ENCODE data around the gene ATF2. TPM values are rescaled to one million over a fixed set of nuclear protein-coding genes. Genes with fewer than 3 reads are reported as not detected.
"Not testable (repeated sequence)": the region's sequence is repeated elsewhere in the genome, so short reads cannot be mapped to it uniquely, and the experiment has no call there.

ATF2 gene
- total RNA-seq, 1 donor from 2014 or later, result 51.5 TPM

DNA sequence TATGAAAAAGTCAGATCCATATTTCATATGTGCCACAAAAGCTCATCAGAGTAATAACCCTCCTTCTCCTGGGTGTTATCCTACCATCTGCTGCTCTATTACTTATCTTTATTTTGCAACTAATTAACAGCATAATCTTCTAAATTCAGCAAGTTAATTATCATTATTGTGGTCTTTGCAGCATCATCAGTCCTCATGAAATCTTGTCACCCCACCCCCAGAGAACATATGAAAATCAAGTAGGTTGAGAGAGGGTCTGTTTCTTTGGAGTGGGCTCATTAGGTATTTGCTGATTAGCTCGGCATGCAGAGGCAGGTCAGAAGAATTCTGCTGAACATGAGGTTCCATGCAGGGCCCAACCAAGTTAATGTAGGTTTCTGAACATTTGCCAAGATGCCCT lies 64.8 kb downstream of the ATF2 start:
- no peak for DNase-seq (ENCODE audit: low spot score)

DNA sequence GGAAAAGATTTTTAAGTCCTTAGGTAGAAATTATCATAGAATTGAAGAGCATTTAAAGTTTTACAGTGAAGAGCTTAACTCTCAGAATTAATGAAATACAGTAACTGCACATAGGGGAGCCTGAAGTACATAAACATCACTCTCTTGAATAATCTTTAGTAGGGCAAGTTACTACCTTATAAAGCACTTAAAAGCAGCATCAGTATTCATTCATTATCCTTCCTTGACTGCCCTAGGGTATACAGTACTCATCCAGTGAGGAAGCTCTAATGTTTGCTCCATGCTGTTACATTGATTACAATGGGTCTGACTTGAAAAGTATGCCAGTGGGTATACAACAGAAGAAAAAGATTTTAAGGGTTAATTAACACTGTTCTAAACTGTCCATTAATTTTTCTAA lies 66.5 kb downstream of the ATF2 start:
- no peak for DNase-seq (ENCODE audit: low spot score)

GRCh38 chr2:175097297-175097696 lies 70.7 kb downstream of the ATF2 start:
- DNase-seq (ENCODE audit: low spot score), result no peak

GRCh38 chr2:175084117-175084516 lies 83.9 kb downstream of the ATF2 start:
- not testable (repeated sequence) for DNase-seq (ENCODE audit: low spot score)

DNA sequence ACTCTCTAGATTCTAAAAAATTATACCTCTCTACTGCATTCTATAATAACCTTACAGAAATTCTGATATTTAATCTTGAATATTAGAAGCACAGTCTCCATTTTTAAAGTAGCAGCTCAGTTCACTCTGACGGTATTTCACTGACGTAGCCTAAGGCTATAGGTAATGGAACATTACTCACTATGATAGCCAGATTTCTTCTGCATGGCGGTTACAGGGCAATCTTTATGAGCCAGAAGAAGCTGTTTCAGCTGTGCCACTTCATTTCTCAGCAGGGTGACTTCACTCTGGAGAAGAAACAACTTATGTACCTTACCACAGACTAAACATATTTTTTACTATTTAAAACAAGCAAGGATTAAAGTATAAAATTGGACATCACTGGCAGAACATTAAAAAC lies 87.5 kb downstream of the ATF2 start:
- no peak for DNase-seq (ENCODE audit: low spot score)

DNA sequence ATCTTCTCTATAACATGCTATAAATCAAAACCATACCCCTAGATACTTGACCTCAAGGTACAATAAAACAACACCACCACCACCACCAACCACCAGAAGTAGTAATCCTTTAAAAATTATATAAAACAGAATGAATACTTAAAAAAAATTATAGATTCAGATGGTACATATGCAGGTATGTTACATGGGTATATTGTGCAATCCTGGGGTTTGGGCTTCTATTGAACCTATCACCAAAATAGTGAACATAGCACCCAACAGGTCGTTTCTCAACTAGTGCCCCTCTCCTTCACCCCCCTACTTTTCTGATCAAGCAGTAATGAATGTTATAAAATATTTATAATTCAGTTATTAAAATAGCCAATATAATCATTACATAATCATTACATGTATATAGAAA lies 91.7 kb downstream of the ATF2 start:
- no peak for DNase-seq (ENCODE audit: low spot score)

DNA sequence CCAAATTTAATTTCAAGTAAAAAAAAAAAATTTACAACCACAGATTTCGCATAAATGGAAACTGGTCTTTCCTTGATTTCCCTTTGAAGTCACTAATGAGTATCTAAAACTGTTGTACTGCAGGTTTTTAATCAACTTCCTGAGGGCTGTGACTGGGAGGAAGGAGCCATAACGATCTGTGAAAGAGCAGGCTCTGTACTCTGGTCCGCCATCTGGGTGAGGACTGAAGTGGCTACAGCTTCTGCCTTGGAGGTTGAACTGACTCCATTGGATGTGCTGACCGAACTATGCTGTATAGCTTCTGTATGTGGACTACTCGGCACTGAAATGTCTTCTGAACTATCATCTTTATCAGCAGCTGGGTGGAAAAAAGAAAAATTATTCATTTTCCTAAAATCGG lies 93.5 kb downstream of the ATF2 start:
- DNase-seq (ENCODE audit: low spot score), result no peak

GRCh38 chr2:175068534-175068933 lies 99.5 kb downstream of the ATF2 start:
- DNase-seq (ENCODE audit: low spot score), result no peak

DNA sequence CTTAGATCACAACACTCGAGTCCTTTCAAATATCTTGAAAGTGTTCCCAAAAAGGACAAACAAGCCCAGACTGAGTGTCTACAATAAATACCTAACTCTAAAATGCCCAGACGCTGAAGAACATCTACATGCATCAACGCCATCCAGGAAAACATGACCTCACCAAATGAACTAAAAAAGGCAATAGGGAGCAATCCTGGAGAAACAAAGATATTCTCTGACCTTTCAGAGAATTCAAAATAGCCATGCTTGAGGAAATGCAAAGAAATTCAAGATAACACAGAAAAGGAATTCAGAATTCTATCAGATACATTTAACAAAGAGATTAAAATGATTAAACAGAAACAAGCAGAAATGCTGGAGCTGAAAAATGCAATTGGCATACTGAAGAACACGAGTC lies 101.6 kb downstream of the ATF2 start:
- DNase-seq (ENCODE audit: low spot score), result no peak

GRCh38 chr2:175064797-175065196 lies 103.2 kb downstream of the ATF2 start:
- no peak for DNase-seq (ENCODE audit: low spot score)

- DNase-seq (ENCODE audit: low spot score), result no peak
Observed at GRCh38 chr2:175063741-175064140, 104.3 kb downstream of the ATF2 start.

DNA sequence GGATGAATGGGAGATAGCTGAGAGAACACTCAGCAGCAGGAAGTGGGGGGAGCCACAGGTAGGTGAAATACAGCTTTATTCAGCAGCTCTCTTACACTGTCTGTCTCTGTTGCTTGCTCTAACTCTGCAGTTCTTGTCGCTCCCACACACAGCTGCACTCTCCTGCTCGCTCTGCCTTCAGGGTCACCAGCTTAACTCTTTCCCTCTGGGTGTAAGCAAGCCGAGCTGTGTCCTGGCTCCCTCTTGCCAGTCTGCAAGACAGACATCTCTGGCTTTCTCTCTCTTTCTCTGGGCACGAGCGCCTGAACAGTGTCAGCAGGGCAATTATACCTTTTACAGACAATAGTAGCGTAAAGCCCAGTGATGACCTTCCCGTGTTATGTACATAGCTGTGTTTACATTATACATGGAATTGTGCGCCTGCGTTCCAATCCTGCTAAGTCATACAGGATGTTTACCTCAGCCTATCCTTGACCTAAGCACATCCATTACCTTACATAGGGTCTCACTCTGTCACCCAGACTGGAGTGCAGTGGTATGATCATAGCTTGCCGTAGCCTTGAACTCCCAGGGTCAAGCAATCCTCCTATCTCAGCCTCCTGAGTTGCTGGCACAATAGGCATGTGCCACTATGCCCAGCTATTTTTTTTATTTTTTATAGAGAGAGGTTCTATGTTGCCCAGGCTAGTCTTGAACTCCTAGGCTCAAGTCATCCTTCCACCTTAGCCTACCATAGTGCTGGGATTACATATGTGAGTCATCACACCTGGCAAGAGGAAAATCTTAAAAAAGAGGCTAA lies 105.0 kb downstream of the ATF2 start:
- no peak for DNase-seq (ENCODE audit: low spot score)

DNA sequence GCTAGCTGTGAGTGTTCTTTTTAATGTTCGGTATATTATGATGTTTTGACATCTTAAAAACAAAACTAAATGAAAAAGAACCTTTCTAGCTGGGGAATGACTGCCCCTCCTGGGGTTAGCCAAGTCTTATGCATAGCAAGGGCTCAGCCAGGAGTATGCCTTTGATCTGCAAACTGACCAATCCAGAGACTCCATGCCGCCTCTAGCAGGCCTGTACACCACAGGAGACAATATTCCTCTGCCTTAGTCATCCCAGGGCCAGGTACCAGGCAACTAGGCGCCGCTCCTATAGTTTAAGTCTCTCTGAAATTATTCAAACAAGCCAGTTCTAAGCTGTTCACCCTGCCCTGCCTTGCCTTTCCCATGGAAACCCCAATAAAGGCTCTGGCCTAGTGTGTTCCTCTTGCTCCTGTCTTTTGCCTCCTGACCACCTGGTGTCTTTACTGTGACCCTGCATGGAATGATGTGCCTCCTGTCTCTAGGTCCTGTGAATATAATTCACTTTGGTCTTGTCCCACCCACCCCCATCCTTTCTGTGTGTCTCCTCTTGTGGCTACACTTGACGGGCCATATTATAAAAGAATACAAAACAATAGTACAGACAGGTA lies 110.8 kb downstream of the ATF2 start:
- DNase-seq (ENCODE audit: low spot score), result no peak

DNA sequence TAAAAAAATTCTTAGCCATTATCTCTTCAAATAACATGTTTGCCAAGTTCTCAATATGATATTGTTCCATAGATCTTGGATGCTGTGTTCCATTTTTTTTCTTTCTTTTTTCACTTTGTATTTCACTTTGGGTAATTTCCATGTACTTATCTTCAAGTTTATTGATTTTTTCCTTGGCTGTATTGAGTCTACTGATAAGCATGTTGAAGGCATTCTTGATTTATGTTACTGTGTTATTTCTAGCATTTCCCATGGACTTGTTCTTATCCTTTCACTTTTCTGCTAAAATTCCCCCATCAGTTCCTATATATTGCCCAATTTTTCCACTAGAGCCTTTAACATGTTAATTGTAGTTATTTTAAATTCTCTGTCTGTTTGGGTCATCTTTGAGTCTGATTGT lies 112.0 kb downstream of the ATF2 start:
- no peak for DNase-seq (ENCODE audit: low spot score)

DNA sequence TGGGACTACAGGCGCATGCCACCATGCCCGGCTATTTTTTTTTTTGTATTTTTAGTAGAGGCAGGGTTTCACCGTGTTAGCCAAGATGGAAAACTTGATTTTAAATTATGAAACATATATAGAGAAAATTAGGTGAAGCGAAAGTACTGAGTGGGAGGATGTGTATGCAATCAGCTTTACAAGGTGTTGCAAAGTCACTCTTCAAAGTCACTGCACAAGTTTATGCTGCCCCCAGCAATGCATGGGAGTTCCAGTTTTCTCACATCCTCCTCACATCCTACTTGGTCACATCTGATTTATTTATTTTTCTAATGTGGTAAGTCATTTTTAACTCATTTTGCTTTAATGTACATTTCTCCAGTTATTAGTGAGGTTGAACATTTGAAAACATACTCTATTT lies 113.7 kb downstream of the ATF2 start:
- DNase-seq (ENCODE audit: low spot score), result no peak

DNA sequence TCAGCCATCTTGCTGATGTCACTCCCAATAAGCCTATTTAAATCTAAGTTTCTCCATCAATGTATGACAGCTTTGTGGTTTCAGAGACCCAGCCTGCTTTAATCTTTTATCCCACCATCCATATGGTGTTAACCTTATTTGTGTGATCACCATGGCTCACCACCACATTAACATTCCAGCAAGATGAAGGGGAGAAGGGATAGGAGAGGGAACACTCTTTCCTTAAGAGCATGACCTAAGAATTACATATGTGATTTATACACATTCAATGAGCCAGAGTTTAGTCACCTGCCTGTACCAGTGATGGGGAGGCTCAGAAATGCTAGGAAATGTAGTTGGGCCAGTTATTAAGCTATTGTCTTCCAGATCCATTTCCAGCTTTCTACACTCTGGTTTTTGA lies 118.3 kb downstream of the ATF2 start:
- DNase-seq (ENCODE audit: low spot score), result no peak

- no peak for DNase-seq (ENCODE audit: low spot score)
Observed at GRCh38 chr2:175048275-175048674, 119.7 kb downstream of the ATF2 start.

DNA sequence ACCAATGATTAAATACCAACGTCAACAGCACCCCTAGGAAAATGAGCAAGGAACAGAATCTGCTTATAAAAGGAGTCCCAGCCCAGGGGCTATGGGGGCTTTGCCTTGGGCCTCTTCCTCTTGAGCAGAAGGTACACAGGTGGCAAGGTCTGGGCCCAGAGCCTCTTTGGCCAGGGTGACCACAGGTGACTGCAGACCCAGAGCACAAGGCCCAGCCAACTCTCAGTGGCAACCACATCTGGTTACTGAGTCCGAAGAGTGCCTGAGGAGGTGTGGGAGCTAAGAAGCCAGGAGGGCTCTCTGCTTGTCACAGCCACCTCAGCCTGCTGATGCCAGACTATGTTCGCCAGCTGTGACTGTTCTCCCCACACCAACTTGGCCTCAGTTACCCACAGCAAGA lies 128.5 kb downstream of the ATF2 start:
- DNase-seq (ENCODE audit: low spot score), result no peak

GRCh38 chr2:175039031-175039430 lies 129.0 kb downstream of the ATF2 start:
- no peak for DNase-seq (ENCODE audit: low spot score)

- DNase-seq (ENCODE audit: low spot score), result no peak
Observed at GRCh38 chr2:175037941-175038340, 130.1 kb downstream of the ATF2 start.

- no peak for DNase-seq (ENCODE audit: low spot score)
Observed at GRCh38 chr2:175036582-175037018, 131.4 kb downstream of the ATF2 start.

GRCh38 chr2:175035806-175036205 lies 132.2 kb downstream of the ATF2 start:
- no peak for DNase-seq (ENCODE audit: low spot score)

- DNase-seq (ENCODE audit: low spot score), result no peak
Observed at GRCh38 chr2:175034716-175035115, 133.3 kb downstream of the ATF2 start.

Measured in mesenteric fat pad (tissue), 1 donor.